T-cell (primary cell): ENCODE results near the gene ZNF625. TPM values are rescaled to one million over a fixed set of nuclear protein-coding genes. Genes with fewer than 3 reads are reported as not detected.
"Not testable (repeated sequence)": the region's sequence is repeated elsewhere in the genome, so short reads cannot be mapped to it uniquely, and the experiment has no call there.

ENCODE experiments used
- ATAC-seq, 4 experiments: fragments of 200-7000 bp in 3 of 4; fragments of 150-1000 bp in 1 of 4; cut with Tn5 transposase; replicated peaks in 1 of 4; 1 replicate in 3 of 4; 2 replicates in 1 of 4; pipeline ENCODE4 v1.10.0; 2021; ENCODE audit warnings: moderate library complexity in 3 of 4, mild to moderate bottlenecking in 2 of 4, moderate number of reproducible peaks in 1 of 4
- CTCF ChIA-PET, 2 donors: fragments of 300-600 bp; sonication (Branson Sonifier 250); formaldehyde crosslinking; loops; one replicate each; lab custom pipeline; 2022; ENCODE audit warnings: antibody characterized with exemption in 2 of 2; lab: Charles Lee
- POLR2A ChIA-PET, 2 donors: fragments of 300-600 bp; sonication (Branson Sonifier 250); formaldehyde crosslinking; loops; one replicate each; lab custom pipeline; 2022; ENCODE audit warnings: antibody characterized with exemption in 2 of 2; lab: Charles Lee
- DNase-seq, 35 experiments: peaks; one replicate each; pipeline versions ENCODE4 v3.0.0 to v3.0.0-alpha.2; 2013 to 2023
- H3K27ac ChIP-seq: one replicate; pipeline ENCODE4 v1.5.1; 2013; ENCODE audit warnings: low read length
- H3K27me3 ChIP-seq, 2 experiments: replicated peaks in 1 of 2; 1 replicate in 1 of 2; 2 replicates in 1 of 2; pipeline versions ENCODE4 v1.6.1 to v1.7.0; 2013; ENCODE audit warnings: low read length in 1 of 2, mixed read lengths in 1 of 2; ENCODE audit not compliant: control insufficient read depth in 2 of 2, insufficient read depth in 2 of 2; ENCODE audit errors: extremely low read depth in 1 of 2
- H3K36me3 ChIP-seq, 2 donors: 1 replicate in 1 of 2; 2 replicates in 1 of 2; pipeline versions ENCODE4 v1.6.1 to v1.7.0; 2013; ENCODE audit warnings: low read length in 1 of 2; ENCODE audit not compliant: control insufficient read depth in 2 of 2, insufficient read depth in 1 of 2; ENCODE audit errors: extremely low read depth in 1 of 2
- H3K4me1 ChIP-seq, 2 experiments: 1 replicate in 1 of 2; 2 replicates in 1 of 2; pipeline versions ENCODE4 v1.6.1 to v1.7.0; 2013; ENCODE audit warnings: low read length in 2 of 2, mixed read lengths in 1 of 2; ENCODE audit not compliant: insufficient read depth in 2 of 2, control insufficient read depth in 1 of 2; ENCODE audit errors: extremely low read depth in 1 of 2
- H3K4me3 ChIP-seq, 2 donors: 1 replicate in 1 of 2; 2 replicates in 1 of 2; pipeline versions ENCODE4 v1.5.1 to v1.7.0; 2013; ENCODE audit warnings: mild to moderate bottlenecking in 2 of 2, low read length in 1 of 2, moderate library complexity in 1 of 2; ENCODE audit not compliant: control insufficient read depth in 1 of 2; ENCODE audit errors: extremely low read depth in 1 of 2
- H3K9me3 ChIP-seq: 2 replicates; pipeline ENCODE4 v1.7.0; 2013
- H3K27ac Mint-ChIP-seq, 2 donors: one replicate each; pipeline ENCODE4 v1.8.0; 2020 to 2021; ENCODE audit warnings: mild to moderate bottlenecking in 2 of 2, mixed read lengths in 2 of 2
- H3K27me3 Mint-ChIP-seq, 2 donors: one replicate each; pipeline ENCODE4 v1.8.0; 2021 to 2022; ENCODE audit warnings: mixed read lengths in 2 of 2
- H3K36me3 Mint-ChIP-seq: one replicate; pipeline ENCODE4 v1.8.0; 2021; ENCODE audit warnings: mixed read lengths
- H3K4me1 Mint-ChIP-seq, 3 donors: one replicate each; pipeline ENCODE4 v1.8.0; 2020 to 2022; ENCODE audit warnings: mixed read lengths in 3 of 3, mild to moderate bottlenecking in 1 of 3
- H3K4me3 Mint-ChIP-seq, 3 donors: one replicate each; pipeline ENCODE4 v1.8.0; 2020 to 2022; ENCODE audit warnings: mild to moderate bottlenecking in 3 of 3, mixed read lengths in 3 of 3, moderate library complexity in 3 of 3
- H3K9me3 Mint-ChIP-seq, 3 donors: one replicate each; pipeline ENCODE4 v1.8.0; 2020 to 2022; ENCODE audit warnings: mixed read lengths in 3 of 3
- WGBS: methylation state at CpG from one replicate; pipeline ENCODE4 v1.1.5; 2013; ENCODE audit warnings: missing lambda C conversion rate; ENCODE audit not compliant: insufficient coverage; 5-methylcytosine and 5-hydroxymethylcytosine counted together
- total RNA-seq, 35 experiments: library from RNA in 6 of 35; stranded (reverse) in 6 of 35; fragments of 120-200 nt in 1 of 35; gene quantifications; one replicate each; pipeline versions ENCODE4 v1.2.1 to v1.2.4 and lab custom pipeline; 2013 to 2026

Gene ZNF625
- total RNA-seq, 5 donors from 2014 or later (not counting 1 experiment from before 2014, with no cell fraction given) = 1.2 to 3.5 (median 2.0) TPM

GRCh38 chr19:12111176-12111575, 45.4 kb downstream of the ZNF625 start:
- ChIA-PET CTCF (no interaction called here), POLR2A (no interaction called here)
- Histone ChIP-seq H3K36me3 (no peaks in the 10 kb centered on the region), H3K4me1 (no peaks in the 10 kb centered on the region), H3K27me3 (no peaks in the 10 kb centered on the region), H3K4me3 (no peak overlapping the region), H3K9me3 (peaks cover 4% of the 10 kb centered on the region), H3K27ac (no peak overlapping the region)
- H3K36me3 Mint-ChIP-seq = peaks cover 10% of the 10 kb centered on the region
- ATAC-seq = no peak
- H3K27me3 Mint-ChIP-seq = no peaks in the 10 kb centered on the region
- no peak overlapping the region for H3K4me3 Mint-ChIP-seq
- H3K9me3 Mint-ChIP-seq = peaks cover 0 to 22% (median 21%) of the 10 kb centered on the region in 3 donors
- no CpG with 5 or more reads among the region's 2 CpGs for WGBS
- H3K27ac Mint-ChIP-seq = no peak overlapping the region
- H3K4me1 Mint-ChIP-seq = no peaks in the 10 kb centered on the region
- DNase-seq = no peak

DNA sequence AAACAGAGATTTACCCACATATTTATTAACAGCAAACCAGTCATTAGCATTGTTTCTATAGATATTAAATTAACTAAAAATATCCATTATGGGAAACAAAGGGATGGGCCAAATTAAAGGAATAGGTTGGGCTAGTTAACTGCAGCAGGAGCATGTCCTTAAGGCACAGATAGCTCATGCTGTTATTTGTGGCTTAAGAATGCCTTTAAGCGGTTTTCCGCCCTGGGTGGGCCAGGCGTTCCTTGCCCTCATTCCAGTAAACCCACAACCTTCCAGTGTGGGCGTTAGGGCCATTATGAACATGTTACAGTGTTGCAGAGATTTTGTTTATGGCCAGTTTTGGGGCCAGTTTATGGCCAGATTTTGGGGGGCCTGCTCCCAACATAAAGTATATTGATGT, 52.6 kb downstream of the ZNF625 start:
- POLR2A ChIA-PET, H3K4me1 ChIP-seq, H3K4me3 ChIP-seq, H3K27ac Mint-ChIP-seq, H3K36me3 Mint-ChIP-seq, ATAC-seq, H3K4me3 Mint-ChIP-seq, H3K9me3 ChIP-seq, H3K27me3 ChIP-seq, H3K36me3 ChIP-seq, H3K27ac ChIP-seq, DNase-seq, H3K4me1 Mint-ChIP-seq, H3K27me3 Mint-ChIP-seq: not testable (repeated sequence)
- CTCF ChIA-PET = interaction anchor here in 1 of 2 donors (0.5 kb wide), 1 partner anchor 56 kb away, joined by 3 read pairs; no protein-coding TSS in a partner anchor
- no CpG with 5 or more reads among the region's 4 CpGs for WGBS
- H3K9me3 Mint-ChIP-seq = peaks cover 0 to 15% (median 5%) of the 10 kb centered on the region in 3 donors

DNA sequence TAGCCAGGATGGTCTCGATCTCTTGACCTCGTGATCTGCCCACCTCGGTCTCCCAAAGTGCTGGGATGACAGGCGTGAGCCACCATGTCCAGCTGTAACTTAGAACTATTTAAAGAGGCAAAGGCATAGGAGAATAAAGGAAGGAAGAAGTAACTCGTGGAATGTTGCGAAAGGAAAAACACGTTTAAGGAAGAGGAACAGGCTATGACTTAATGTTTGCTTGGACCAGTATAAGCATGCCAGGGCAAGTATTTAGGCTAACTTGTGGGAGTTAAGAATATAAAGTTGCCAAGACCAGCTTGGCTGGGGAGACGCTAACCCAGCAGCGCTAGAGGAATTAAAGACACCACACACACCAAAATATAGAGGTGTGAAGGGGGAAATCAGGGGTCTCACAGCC, 58.5 kb downstream of the ZNF625 start:
- no peaks in the 10 kb centered on the region for H3K9me3 ChIP-seq
- ATAC-seq = no peak
- H3K27me3 ChIP-seq = peaks cover 0 to 4% of the 10 kb centered on the region in 2 experiments
- Mint-ChIP-seq H3K27ac (no peak overlapping the region), H3K9me3 (peaks cover 0 to 13% (median 4%) of the 10 kb centered on the region in 3 donors), H3K36me3 (no peaks in the 10 kb centered on the region), H3K27me3 (peaks cover 0 to 8% of the 10 kb centered on the region in 2 donors), H3K4me1 (peaks cover 0 to 2% (median 2%) of the 10 kb centered on the region in 3 donors), H3K4me3 (no peak overlapping the region)
- ChIA-PET CTCF (interaction anchor here in 1 of 2 donors (0.6 kb wide), 1 partner anchor 31 kb away, joined by 5 read pairs; no protein-coding TSS in a partner anchor), POLR2A (no interaction called here)
- H3K27ac ChIP-seq = no peak overlapping the region
- H3K4me3 ChIP-seq = no peak overlapping the region
- H3K36me3 ChIP-seq = no peaks in the 10 kb centered on the region
- WGBS = 79% methylated on average over 5 of the region's 9 CpGs
- peaks cover 0 to 1% of the 10 kb centered on the region in 2 experiments for H3K4me1 ChIP-seq
- no peak for DNase-seq

- H3K27ac Mint-ChIP-seq = no peak overlapping the region
- H3K27me3 Mint-ChIP-seq = peaks cover 1 to 8% of the 10 kb centered on the region in 2 donors
- Histone ChIP-seq H3K4me3 (no peak overlapping the region), H3K9me3 (no peaks in the 10 kb centered on the region), H3K4me1 (peaks cover 3 to 12% of the 10 kb centered on the region in 2 experiments), H3K27ac (no peak overlapping the region), H3K27me3 (peaks cover 0 to 8% of the 10 kb centered on the region in 2 experiments), H3K36me3 (no peaks in the 10 kb centered on the region)
- no CpG with 5 or more reads among the region's 4 CpGs for WGBS
- H3K9me3 Mint-ChIP-seq = peaks cover 0 to 12% (median 4%) of the 10 kb centered on the region in 3 donors
- H3K4me1 Mint-ChIP-seq = peaks cover 2 to 16% (median 5%) of the 10 kb centered on the region in 3 donors
- DNase-seq (no peak), ATAC-seq (no peak)
- H3K4me3 Mint-ChIP-seq = no peak overlapping the region
- CTCF ChIA-PET = no interaction called here
- POLR2A ChIA-PET = no interaction called here
- no peaks in the 10 kb centered on the region for H3K36me3 Mint-ChIP-seq
These were observed 61.3 kb downstream of the ZNF625 start for GRCh38 chr19:12095111-12095790.

Other genes with a start within 250 kb of the ZNF625 start
- gene ZNF700, start 231.6 kb downstream of the ZNF625 start, total RNA-seq = 10 to 100 TPM; 17.2 to 19.7 (median 18.4) TPM
- 10 to 100 TPM in 2 of 5 donors, 1 to 10 TPM in 2, under 1 TPM in 1; 0.98 to 10.5 (median 8.0) TPM for gene ZNF763, start 191.7 kb downstream of the ZNF625 start, total RNA-seq
- 1 to 10 TPM in 3 of 5 donors, under 1 TPM in 2; 0.41 to 1.9 (median 1.5) TPM for gene ZNF433, start 121.1 kb downstream of the ZNF625 start, total RNA-seq
- under 1 TPM in 2 of 5 donors, not detected in 3; 0.29 to 0.33 TPM for gene ZNF878, start 103.8 kb downstream of the ZNF625 start, total RNA-seq
- gene ZNF844, start 92.0 kb downstream of the ZNF625 start, total RNA-seq = 10 to 100 TPM in 4 of 5 donors, 1 to 10 TPM in 1; 9.2 to 20.7 (median 11.5) TPM
- 1 to 10 TPM in 4 of 5 donors, not detected in 1; 2.2 to 8.8 (median 6.0) TPM for gene ZNF20, start 16.4 kb downstream of the ZNF625 start, total RNA-seq
- 10 to 100 TPM; 20.2 to 39.3 (median 22.7) TPM for gene ZNF136, start 6.4 kb upstream of the ZNF625 start, total RNA-seq
- 10 to 100 TPM; 22.8 to 65.1 (median 58.5) TPM for gene ZNF44, start 138.1 kb upstream of the ZNF625 start, total RNA-seq
- gene ZNF563, start 176.9 kb upstream of the ZNF625 start, total RNA-seq = 10 to 100 TPM in 3 of 5 donors, 1 to 10 TPM in 2; 2.8 to 15.6 (median 13.9) TPM
- 1 to 10 TPM in 4 of 5 donors, under 1 TPM in 1; 0.98 to 3.8 (median 2.4) TPM for gene ZNF442, start 208.9 kb upstream of the ZNF625 start, total RNA-seq
- 1 to 10 TPM; 2.2 to 9.8 (median 8.1) TPM for gene ZNF799, start 244.5 kb upstream of the ZNF625 start, total RNA-seq